Mammary epithelial cell (primary cell): ENCODE data around the gene TAGLN2.

Experiments
- EZH2 ChIP-seq: IDR thresholded peaks from 2 replicates; pipeline ENCODE4 v1.6.1; 2012; ENCODE audit warnings: low read length, inconsistent platforms, borderline replicate concordance
- TF ChIP-seq, protein P1 (sequence below), 2 donors: IDR thresholded peaks in 1 of 2; conservative IDR thresholded peaks in 1 of 2; 2 replicates each; pipeline ENCODE4 v1.5.1; 2011 to 2012; ENCODE audit warnings: inconsistent platforms in 2 of 2, low read length in 2 of 2, mild to moderate bottlenecking in 2 of 2, control low read depth in 1 of 2, low read depth in 1 of 2; ENCODE audit not compliant: insufficient read depth in 1 of 2; ENCODE audit errors: extremely low read depth in 1 of 2

GRCh38 chr1:159930634-159931033, 5.3 kb upstream of the TAGLN2 start:
- TF ChIP-seq, protein P1, sequence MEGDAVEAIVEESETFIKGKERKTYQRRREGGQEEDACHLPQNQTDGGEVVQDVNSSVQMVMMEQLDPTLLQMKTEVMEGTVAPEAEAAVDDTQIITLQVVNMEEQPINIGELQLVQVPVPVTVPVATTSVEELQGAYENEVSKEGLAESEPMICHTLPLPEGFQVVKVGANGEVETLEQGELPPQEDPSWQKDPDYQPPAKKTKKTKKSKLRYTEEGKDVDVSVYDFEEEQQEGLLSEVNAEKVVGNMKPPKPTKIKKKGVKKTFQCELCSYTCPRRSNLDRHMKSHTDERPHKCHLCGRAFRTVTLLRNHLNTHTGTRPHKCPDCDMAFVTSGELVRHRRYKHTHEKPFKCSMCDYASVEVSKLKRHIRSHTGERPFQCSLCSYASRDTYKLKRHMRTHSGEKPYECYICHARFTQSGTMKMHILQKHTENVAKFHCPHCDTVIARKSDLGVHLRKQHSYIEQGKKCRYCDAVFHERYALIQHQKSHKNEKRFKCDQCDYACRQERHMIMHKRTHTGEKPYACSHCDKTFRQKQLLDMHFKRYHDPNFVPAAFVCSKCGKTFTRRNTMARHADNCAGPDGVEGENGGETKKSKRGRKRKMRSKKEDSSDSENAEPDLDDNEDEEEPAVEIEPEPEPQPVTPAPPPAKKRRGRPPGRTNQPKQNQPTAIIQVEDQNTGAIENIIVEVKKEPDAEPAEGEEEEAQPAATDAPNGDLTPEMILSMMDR (conservative IDR thresholded peaks at IDR 0.05 in 1 of 2, IDR thresholded peaks at IDR 0.05 in 1 of 2; ENCODE audit: extremely low read depth in 1 of 2, insufficient read depth in 1 of 2, low read depth in 1 of 2, low read length in 2 of 2): no peak
- TF ChIP-seq EZH2: no peak
